ENCODE data around the gene DDO.

DNA sequence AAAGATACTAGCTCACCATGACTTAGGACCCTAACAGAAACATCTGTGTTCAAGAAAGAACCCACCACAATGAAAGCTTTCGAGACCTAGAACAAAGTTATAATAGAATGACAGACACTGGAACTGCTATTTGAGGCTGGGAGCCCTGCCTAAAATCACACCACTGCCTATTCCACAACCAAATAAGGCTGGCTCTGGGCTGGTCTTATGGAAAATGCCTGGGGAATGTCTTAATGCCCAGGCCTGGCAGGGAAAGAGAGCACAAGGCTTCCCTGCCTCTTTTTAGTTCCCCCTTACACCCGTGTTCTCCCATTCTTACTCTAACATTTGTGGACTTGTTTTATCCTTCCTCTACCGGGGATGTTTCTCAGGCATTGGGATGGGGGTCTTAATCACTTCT is 51.6 kb downstream of the DDO start:
- TF ChIP-seq, protein P1, sequence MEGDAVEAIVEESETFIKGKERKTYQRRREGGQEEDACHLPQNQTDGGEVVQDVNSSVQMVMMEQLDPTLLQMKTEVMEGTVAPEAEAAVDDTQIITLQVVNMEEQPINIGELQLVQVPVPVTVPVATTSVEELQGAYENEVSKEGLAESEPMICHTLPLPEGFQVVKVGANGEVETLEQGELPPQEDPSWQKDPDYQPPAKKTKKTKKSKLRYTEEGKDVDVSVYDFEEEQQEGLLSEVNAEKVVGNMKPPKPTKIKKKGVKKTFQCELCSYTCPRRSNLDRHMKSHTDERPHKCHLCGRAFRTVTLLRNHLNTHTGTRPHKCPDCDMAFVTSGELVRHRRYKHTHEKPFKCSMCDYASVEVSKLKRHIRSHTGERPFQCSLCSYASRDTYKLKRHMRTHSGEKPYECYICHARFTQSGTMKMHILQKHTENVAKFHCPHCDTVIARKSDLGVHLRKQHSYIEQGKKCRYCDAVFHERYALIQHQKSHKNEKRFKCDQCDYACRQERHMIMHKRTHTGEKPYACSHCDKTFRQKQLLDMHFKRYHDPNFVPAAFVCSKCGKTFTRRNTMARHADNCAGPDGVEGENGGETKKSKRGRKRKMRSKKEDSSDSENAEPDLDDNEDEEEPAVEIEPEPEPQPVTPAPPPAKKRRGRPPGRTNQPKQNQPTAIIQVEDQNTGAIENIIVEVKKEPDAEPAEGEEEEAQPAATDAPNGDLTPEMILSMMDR (IDR thresholded peaks at IDR 0.05) = no peak
- TF ChIP-seq POLR2AphosphoS5 (IDR thresholded peaks at IDR 0.05; ENCODE audit: low read depth, low read length) (no peak), TCF7L2 (IDR thresholded peaks at IDR 0.05; ENCODE audit: low read depth, low read length) (no peak), SIN3A (IDR thresholded peaks at IDR 0.05; ENCODE audit: borderline replicate concordance, insufficient read depth, low read depth, low read length) (no peak)

Measured in Panc1 (cell line).